Measurements from ENCODE around the gene FBXO48. TPM values are rescaled to one million over a fixed set of nuclear protein-coding genes. Genes with fewer than 3 reads are reported as not detected.
"Not testable (repeated sequence)": the region's sequence is repeated elsewhere in the genome, so short reads cannot be mapped to it uniquely, and the experiment has no call there.

The FBXO48 gene
- total and polyA plus RNA-seq, 2 of the 4 experiments (the other 2 are of a cell fraction), result 0.18 to 0.43 TPM

DNA sequence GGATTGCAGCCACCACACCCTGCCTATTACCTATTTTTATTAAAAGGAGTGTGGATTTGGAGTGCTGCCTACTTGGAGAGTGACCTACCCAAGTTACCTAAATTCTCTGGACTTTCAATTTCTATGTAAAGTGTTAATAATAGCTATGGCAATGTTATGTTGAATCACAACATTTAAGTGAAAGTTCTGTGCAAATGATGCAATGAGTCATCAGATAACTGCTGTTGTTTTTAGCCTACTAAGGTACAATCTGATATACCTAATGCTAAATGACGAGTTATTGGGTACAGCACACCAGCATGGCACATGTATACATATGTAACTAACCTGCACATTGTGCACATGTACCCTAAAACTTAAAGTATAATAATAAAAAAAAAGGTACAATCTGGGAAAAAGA, 21.5 kb upstream of the FBXO48 start:
- dilution Hi-C loops (cut with HindIII; ENCODE audit: low sequenced_read_pairs, unreplicated experiment); H4K5ac ChIP-seq (ENCODE audit: low read depth, low read length); H4K91ac ChIP-seq (ENCODE audit: insufficient read depth, low read depth, low read length); BruUV-seq (replicated peaks); H2BK120ac ChIP-seq (ENCODE audit: low read depth, low read length); H3K9ac ChIP-seq (ENCODE audit: low read depth, low read length); ATAC-seq (ENCODE audit: low read depth); H3K18ac ChIP-seq (ENCODE audit: low read depth, low read length); H3K79me1 ChIP-seq (ENCODE audit: low read depth in 1 of 2, low read length in 2 of 2); H2AK9ac ChIP-seq (replicated peaks; ENCODE audit: low read depth, low read length, poor library complexity); H3K27ac ChIP-seq (ENCODE audit: insufficient read depth, low read length); H2AK5ac ChIP-seq (ENCODE audit: low read depth, low read length); H3K9me3 ChIP-seq (ENCODE audit: control insufficient read depth, insufficient read depth, low read length); intact Hi-C loops (cut with micrococcal nuclease); H3K23ac ChIP-seq (ENCODE audit: low read depth, low read length); H3K4me2 ChIP-seq (ENCODE audit: low read depth, low read length); H3K36me3 ChIP-seq (ENCODE audit: control insufficient read depth, insufficient read depth, low read length); H2BK20ac ChIP-seq (ENCODE audit: low read depth, low read length); H3K56ac ChIP-seq (ENCODE audit: extremely low read depth, insufficient read depth, low read length); H3K4me3 ChIP-seq (ENCODE audit: insufficient read depth, low read depth, low read length); H4K8ac ChIP-seq (ENCODE audit: low read depth in 2 of 2, low read length in 2 of 2); H3K14ac ChIP-seq (replicated peaks; ENCODE audit: low read depth, low read length); H3K27me3 ChIP-seq (ENCODE audit: control insufficient read depth, insufficient read depth, low read length); H3K4me1 ChIP-seq (ENCODE audit: control insufficient read depth, insufficient read depth, low read length); POLR2A ChIA-PET (ENCODE audit: unreplicated experiment); H2AFZ ChIP-seq (replicated peaks; ENCODE audit: low read length, poor library complexity); H2BK5ac ChIP-seq (ENCODE audit: low read depth, low read length, poor library complexity, severe bottlenecking); H4K20me1 ChIP-seq (ENCODE audit: insufficient read depth, low read length); H3K4ac ChIP-seq (ENCODE audit: low read depth, low read length); H3K9me1 ChIP-seq (ENCODE audit: insufficient read depth, low read length); H2BK15ac ChIP-seq (ENCODE audit: low read depth, low read length): not testable (repeated sequence)
- CTCF ChIA-PET, result interaction anchor here (0.7 to 2.3 kb wide), 6 partner anchors 10 to 437 kb away, joined by 3 to 10 read pairs (median 4); no protein-coding TSS in a partner anchor
- TF ChIP-seq CEBPB (IDR thresholded peaks at IDR 0.05; ENCODE audit: low read depth, low read length) (peak; percentile 43; the same call in 1 of the 2 replicates), FOS (IDR thresholded peaks at IDR 0.05; ENCODE audit: low read depth, low read length) (0 out of 2 replicates have a peak, but pooled peaks have one; percentile 32)
- WGBS, 2 experiments (ENCODE audit: extremely low coverage in 2 of 2, insufficient read length in 1 of 2), result no CpG with 5 or more reads among the region's 1 CpG
- in situ Hi-C loops (cut with MboI; ENCODE audit: low sequenced_read_pairs), result loop anchor here (25.0 kb wide), 1 partner anchor 99 kb away; no protein-coding TSS in a partner anchor
- peak; percentile 39 for DNase-seq

Data from IMR-90 (cell line).